ENCODE data around the gene SH2D3A.
A peak's percentile ranks its signal among the peaks of the same experiment; 100 is the strongest.

The SH2D3A gene

DNA sequence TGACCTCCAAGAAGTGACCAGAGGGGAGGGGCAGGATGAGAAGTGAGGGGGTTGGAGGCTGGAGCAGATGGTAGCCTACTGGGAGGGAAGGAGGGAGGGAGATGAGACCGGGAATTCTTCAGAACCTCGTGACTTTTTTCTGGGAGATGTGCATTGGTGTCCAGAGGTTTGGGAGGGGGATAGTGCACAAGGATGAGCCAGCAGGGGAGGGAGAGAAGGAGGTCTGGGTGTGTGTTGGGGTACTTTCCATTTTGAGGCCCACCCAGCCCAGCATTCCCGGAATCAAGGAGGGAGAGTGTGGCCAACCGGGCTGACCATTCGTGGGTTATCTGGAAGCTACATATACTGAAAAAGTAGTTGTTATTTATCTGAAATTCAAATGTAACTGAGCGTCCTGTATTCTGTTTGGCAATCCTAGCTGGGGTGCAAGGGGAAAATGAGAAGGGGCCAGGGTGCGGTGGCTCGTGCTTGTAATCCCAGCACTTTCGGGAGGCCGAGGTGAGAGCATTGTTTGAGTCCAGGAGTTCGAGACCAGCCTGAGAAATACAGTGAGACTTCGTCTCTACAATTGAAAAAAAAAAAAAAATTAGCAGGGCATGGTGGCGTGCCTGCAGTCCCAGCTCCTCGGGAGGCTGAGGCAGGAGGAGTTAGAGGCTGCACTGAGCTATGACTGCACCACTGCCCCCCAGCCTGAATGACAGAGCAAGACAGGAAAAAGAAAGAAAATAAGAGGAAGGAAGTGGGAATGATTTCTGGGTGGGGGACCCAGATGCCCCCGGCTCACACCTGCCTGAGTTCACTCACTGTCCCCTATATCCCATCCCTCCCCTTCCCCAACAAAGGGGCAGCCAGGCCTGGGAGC lies 42.4 kb downstream of the SH2D3A start:
- no peaks in the 10 kb centered on the region for H3K9me3 Mint-ChIP-seq
- peaks cover 14 to 25% of the 10 kb centered on the region in 2 donors for H3K4me1 Mint-ChIP-seq (ENCODE audit: low read depth in 2 of 2)
- ATAC-seq (replicated peaks) (no peak), DNase-seq (no peak)
- H3K27me3 Mint-ChIP-seq: no peaks in the 10 kb centered on the region
- peak overlapping the region; percentile 56 to 83 for H3K27ac Mint-ChIP-seq
- peaks cover 2% of the 10 kb centered on the region for H3K36me3 Mint-ChIP-seq (ENCODE audit: insufficient read depth)
- H3K4me3 Mint-ChIP-seq: no peak overlapping the region

GRCh38 chr19:6723738-6724137 lies 43.5 kb downstream of the SH2D3A start:
- peaks cover 23 to 26% of the 10 kb centered on the region in 2 donors for H3K4me1 Mint-ChIP-seq (ENCODE audit: low read depth in 2 of 2)
- H3K27me3 Mint-ChIP-seq: no peaks in the 10 kb centered on the region
- no peak overlapping the region for H3K4me3 Mint-ChIP-seq
- H3K9me3 Mint-ChIP-seq: no peaks in the 10 kb centered on the region
- DNase-seq (no peak), ATAC-seq (replicated peaks) (peak; percentile 24)
- H3K36me3 Mint-ChIP-seq (ENCODE audit: insufficient read depth): peaks cover 2% of the 10 kb centered on the region
- H3K27ac Mint-ChIP-seq: peak overlapping the region in 1 of 2 donors; percentile 83

DNA sequence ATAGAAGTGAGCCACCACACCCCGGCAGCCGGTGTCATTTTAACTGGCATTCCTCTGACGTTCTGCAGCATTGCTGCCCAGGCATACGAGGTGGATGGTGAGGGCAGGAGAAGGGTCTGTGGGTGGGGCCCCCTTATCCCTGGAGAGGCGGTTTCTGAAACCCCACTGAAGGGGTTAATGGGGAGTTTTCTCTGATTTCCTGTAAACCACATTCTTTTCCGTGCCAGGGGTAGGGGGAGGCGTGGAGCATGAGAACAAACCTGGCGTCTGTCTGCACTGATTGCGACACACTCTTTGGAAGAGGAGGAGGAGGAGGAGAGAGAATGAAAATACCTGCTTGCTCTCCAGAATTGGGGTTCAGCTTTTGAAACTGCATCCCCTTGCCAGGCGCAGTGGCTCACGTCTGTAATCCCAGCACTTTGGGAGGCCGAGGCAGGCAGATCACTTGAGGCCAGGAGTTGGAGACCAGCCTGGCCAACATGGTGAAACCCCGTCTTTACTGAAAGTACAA lies 44.1 kb downstream of the SH2D3A start:
- H3K27ac Mint-ChIP-seq: peak overlapping the region in 1 of 2 donors; percentile 83
- H3K4me3 Mint-ChIP-seq: no peak overlapping the region
- no peak for DNase-seq
- H3K27me3 Mint-ChIP-seq: no peaks in the 10 kb centered on the region
- H3K36me3 Mint-ChIP-seq (ENCODE audit: insufficient read depth): peaks cover 2% of the 10 kb centered on the region
- no peak for ATAC-seq (replicated peaks)
- peaks cover 22 to 26% of the 10 kb centered on the region in 2 donors for H3K4me1 Mint-ChIP-seq (ENCODE audit: low read depth in 2 of 2)
- no peaks in the 10 kb centered on the region for H3K9me3 Mint-ChIP-seq

DNA sequence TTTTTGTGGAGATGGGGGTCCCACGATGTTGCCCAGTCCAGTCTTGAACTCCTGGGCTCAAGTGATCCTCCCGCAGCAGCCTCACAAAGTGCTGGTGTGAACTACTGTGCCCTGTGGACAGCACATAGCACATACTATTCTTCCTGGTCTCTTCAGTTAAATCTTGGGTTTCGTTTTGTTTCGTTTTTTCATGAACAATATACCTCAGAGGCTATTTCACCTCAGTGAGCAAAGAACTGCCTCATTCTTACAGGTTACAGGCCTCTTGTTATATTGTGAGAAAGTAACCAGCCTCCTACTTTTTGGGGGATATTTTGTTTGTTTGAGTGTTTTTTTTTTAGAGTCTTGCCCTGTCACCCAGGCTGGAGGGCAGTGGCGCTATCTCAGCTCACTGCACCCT lies 45.5 kb downstream of the SH2D3A start:
- Mint-ChIP-seq H3K36me3 (ENCODE audit: insufficient read depth) (peaks cover 6% of the 10 kb centered on the region), H3K4me3 (no peak overlapping the region), H3K9me3 (no peaks in the 10 kb centered on the region), H3K27ac (no peak overlapping the region), H3K27me3 (peaks cover 0 to 5% of the 10 kb centered on the region in 2 donors), H3K4me1 (ENCODE audit: low read depth in 2 of 2) (peaks cover 26 to 34% of the 10 kb centered on the region in 2 donors)
- no peak for DNase-seq
- peak; percentile 36 for ATAC-seq (replicated peaks)

GRCh38 chr19:6721138-6721474 lies 46.1 kb downstream of the SH2D3A start:
- H3K4me3 Mint-ChIP-seq: no peak overlapping the region
- H3K4me1 Mint-ChIP-seq (ENCODE audit: low read depth in 2 of 2): peaks cover 26 to 34% of the 10 kb centered on the region in 2 donors
- H3K27me3 Mint-ChIP-seq: peaks cover 0 to 5% of the 10 kb centered on the region in 2 donors
- no peak overlapping the region for H3K27ac Mint-ChIP-seq
- peaks cover 6% of the 10 kb centered on the region for H3K36me3 Mint-ChIP-seq (ENCODE audit: insufficient read depth)
- no peaks in the 10 kb centered on the region for H3K9me3 Mint-ChIP-seq
- DNase-seq (no peak), ATAC-seq (replicated peaks) (no peak)

DNA sequence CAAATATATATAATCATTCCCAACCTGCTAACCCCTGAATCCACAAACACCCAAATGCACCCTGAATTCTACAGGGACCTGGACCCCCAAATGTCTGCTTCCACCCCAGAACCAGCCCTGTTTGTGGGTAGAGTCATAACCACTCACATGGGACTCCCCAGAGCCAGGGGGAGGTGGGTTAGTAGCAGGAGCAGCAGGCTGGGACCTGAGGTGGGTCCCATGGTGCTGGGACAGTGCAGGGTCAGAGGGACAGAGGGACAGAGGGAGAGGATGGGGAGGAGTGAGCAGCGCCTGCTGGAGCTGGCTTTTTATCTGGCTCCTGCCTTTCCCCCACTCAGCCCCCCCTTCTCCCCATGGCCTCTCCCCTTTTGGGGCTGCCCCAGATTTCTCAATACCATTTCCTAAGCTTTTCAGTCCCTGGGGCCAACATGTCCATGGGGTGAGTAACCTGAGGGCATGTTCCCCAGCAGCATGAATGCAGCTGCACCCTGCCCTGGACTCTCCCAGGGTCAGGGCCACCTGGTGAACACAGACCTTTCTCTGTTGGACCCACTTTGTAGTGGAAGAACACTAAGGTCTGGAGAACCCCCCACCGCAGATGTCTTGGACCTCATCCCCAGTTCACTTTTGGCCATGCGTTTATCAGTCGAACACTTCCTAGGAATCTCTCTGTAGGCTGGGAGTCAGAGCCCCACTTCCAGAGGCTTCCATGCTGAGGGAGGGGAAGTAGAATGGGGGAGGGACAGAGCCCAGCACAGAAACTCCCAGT lies 46.7 kb downstream of the SH2D3A start, which contains the start of gene C3:
C3 (minus strand) TSS at position 282 of the 769 bp plus-strand sequence; CDS start at position 221, 61 bp downstream.
- H3K4me3 Mint-ChIP-seq: peak within 1 kb of the TSS in 1 of 2 donors; percentile 7
- DNase-seq: no peak
- peaks cover 6% of the 10 kb centered on the region for H3K36me3 Mint-ChIP-seq (ENCODE audit: insufficient read depth)
- ATAC-seq (replicated peaks): no peak
- peaks cover 26 to 32% of the 10 kb centered on the region in 2 donors for H3K4me1 Mint-ChIP-seq (ENCODE audit: low read depth in 2 of 2)
- H3K9me3 Mint-ChIP-seq: no peaks in the 10 kb centered on the region
- H3K27ac Mint-ChIP-seq: peak within 1 kb of the TSS in 1 of 2 donors; percentile 59
- H3K27me3 Mint-ChIP-seq: peaks cover 0 to 5% of the 10 kb centered on the region in 2 donors

- peaks cover 22 to 28% of the 10 kb centered on the region in 2 donors for H3K4me1 Mint-ChIP-seq (ENCODE audit: low read depth in 2 of 2)
- peaks cover 0 to 5% of the 10 kb centered on the region in 2 donors for H3K27me3 Mint-ChIP-seq
- ATAC-seq (replicated peaks): no peak
- DNase-seq: no peak
- H3K9me3 Mint-ChIP-seq: no peaks in the 10 kb centered on the region
- H3K27ac Mint-ChIP-seq: no peak overlapping the region
- H3K4me3 Mint-ChIP-seq: no peak overlapping the region
- H3K36me3 Mint-ChIP-seq (ENCODE audit: insufficient read depth): peaks cover 6% of the 10 kb centered on the region
These were observed 47.3 kb downstream of the SH2D3A start for GRCh38 chr19:6719992-6720368.

- Mint-ChIP-seq H3K4me3 (peak overlapping the region in 1 of 2 donors; percentile 7), H3K27ac (peak overlapping the region in 1 of 2 donors; percentile 0), H3K9me3 (no peaks in the 10 kb centered on the region), H3K27me3 (peaks cover 0 to 5% of the 10 kb centered on the region in 2 donors), H3K36me3 (ENCODE audit: insufficient read depth) (peaks cover 6% of the 10 kb centered on the region), H3K4me1 (ENCODE audit: low read depth in 2 of 2) (peaks cover 18 to 26% of the 10 kb centered on the region in 2 donors)
- no peak for ATAC-seq (replicated peaks)
- no peak for DNase-seq
These were observed 47.7 kb downstream of the SH2D3A start for GRCh38 chr19:6719540-6719861.

DNA sequence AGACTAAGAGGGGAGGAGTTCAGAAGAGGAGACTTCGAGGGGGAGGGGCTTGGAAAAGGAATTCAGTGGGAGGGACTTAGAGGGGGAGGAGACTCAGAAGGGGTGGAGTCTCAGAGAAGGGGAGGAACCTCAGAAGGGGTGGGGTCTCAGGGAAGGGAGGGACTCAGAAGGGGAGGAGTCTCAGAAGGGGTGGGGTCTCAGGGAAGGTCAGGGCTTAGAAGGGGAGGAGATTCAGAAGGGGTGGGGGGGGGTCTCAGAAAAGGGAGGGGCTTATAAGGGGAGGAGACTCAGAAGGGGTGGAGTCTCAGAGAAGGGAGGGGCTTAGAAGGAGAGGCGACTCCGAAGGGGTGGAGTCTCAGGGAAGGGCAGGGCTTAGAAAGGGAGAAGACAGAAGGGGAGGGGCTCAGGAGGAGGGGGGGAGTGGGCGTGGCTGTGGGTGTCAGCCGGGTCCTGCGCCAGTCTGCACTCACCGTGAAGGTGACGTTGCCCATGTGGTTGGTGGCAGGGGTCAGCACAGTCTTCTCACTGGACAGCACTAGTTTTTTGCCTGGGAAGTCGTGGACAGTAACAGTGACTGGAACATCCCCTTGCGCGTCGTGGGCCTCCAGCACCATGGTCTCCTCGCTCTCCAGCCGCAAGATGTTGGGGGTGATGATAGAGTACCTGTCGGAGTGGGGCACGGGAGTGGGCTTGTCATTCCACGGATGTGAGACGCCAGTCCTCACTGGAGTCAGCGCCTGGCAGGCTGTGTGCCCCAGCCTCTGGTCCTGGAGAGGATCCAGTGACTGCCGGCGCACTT lies 48.3 kb downstream of the SH2D3A start:
- Mint-ChIP-seq H3K27ac (peak overlapping the region; percentile 0 to 44), H3K4me3 (no peak overlapping the region), H3K27me3 (peaks cover 0 to 5% of the 10 kb centered on the region in 2 donors), H3K4me1 (ENCODE audit: low read depth in 2 of 2) (peaks cover 18 to 24% of the 10 kb centered on the region in 2 donors), H3K9me3 (no peaks in the 10 kb centered on the region), H3K36me3 (ENCODE audit: insufficient read depth) (peaks cover 6% of the 10 kb centered on the region)
- DNase-seq: peak in 1 of 3 experiments; percentile 38
- ATAC-seq (replicated peaks): peak; percentile 65

- Mint-ChIP-seq H3K36me3 (ENCODE audit: insufficient read depth) (peaks cover 6% of the 10 kb centered on the region), H3K27ac (peak overlapping the region in 1 of 2 donors; percentile 44), H3K9me3 (no peaks in the 10 kb centered on the region), H3K27me3 (peaks cover 0 to 5% of the 10 kb centered on the region in 2 donors), H3K4me1 (ENCODE audit: low read depth in 2 of 2) (peaks cover 16 to 21% of the 10 kb centered on the region in 2 donors), H3K4me3 (no peak overlapping the region)
- peak; percentile 3 for ATAC-seq (replicated peaks)
- DNase-seq: no peak
These were observed 49.0 kb downstream of the SH2D3A start for GRCh38 chr19:6718111-6718740.

DNA sequence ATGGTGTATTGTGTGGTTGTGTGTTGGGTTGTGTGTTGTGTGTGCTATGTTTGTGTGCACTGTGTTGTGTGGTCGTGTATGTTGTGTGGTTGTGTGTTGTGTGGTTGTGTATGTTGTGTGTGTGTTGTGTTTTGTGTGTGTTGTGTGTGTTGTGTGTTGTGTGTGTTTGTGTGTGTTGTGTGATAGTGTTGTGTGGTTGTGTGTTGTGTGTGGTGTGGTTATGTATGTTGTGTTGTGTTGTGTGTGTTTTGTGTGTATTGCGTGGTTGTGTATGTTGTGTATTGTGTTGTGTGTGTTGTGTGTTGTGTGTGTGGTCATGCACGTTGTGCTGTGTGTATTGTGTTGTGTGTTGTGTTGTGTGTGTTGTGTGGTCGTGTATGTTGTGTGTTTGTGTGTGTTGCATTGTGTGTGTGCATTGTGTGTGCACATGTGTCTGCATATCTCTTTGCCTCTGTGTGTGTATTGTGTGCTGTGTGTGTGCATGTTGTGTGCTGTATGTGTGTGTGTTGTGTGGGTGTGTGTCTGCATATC lies 49.7 kb downstream of the SH2D3A start:
- ATAC-seq (replicated peaks) (no peak), DNase-seq (no peak)
- Mint-ChIP-seq H3K27ac (peak overlapping the region in 1 of 2 donors; percentile 12), H3K4me3 (no peak overlapping the region), H3K36me3 (ENCODE audit: insufficient read depth) (peaks cover 6% of the 10 kb centered on the region), H3K27me3 (peaks cover 0 to 5% of the 10 kb centered on the region in 2 donors), H3K9me3 (no peaks in the 10 kb centered on the region), H3K4me1 (ENCODE audit: low read depth in 2 of 2) (peaks cover 16 to 21% of the 10 kb centered on the region in 2 donors)

- no peak overlapping the region for H3K4me3 Mint-ChIP-seq
- DNase-seq: no peak
- peaks cover 0 to 5% of the 10 kb centered on the region in 2 donors for H3K27me3 Mint-ChIP-seq
- H3K36me3 Mint-ChIP-seq (ENCODE audit: insufficient read depth): peaks cover 6% of the 10 kb centered on the region
- no peaks in the 10 kb centered on the region for H3K9me3 Mint-ChIP-seq
- ATAC-seq (replicated peaks): no peak
- peaks cover 16 to 21% of the 10 kb centered on the region in 2 donors for H3K4me1 Mint-ChIP-seq (ENCODE audit: low read depth in 2 of 2)
- peak overlapping the region in 1 of 2 donors; percentile 12 for H3K27ac Mint-ChIP-seq
These were observed 50.2 kb downstream of the SH2D3A start for GRCh38 chr19:6717036-6717435.
